Stimulated activated CD4-positive, alpha-beta T cell treated with anti-CD3 and anti-CD28 coated beads, Interleukin-4, amount 100 ng/mL, for 48 hours (primary cell): ENCODE results near the gene PHKG1.
"Not testable (repeated sequence)": the region's sequence is repeated elsewhere in the genome, so short reads cannot be mapped to it uniquely, and the experiment has no call there.

Experiments
- DNase-seq, 2 donors: peaks; one replicate each; pipeline ENCODE4 v3.0.0-alpha.2; 2020; ENCODE audit warnings: low read depth in 2 of 2

Gene PHKG1

GRCh38 chr7:56045758-56046157 is 47.0 kb downstream of the PHKG1 start:
- not testable (repeated sequence) for DNase-seq

- no peak for DNase-seq
Measured at GRCh38 chr7:56040730-56041129, 52.0 kb downstream of the PHKG1 start.

DNA sequence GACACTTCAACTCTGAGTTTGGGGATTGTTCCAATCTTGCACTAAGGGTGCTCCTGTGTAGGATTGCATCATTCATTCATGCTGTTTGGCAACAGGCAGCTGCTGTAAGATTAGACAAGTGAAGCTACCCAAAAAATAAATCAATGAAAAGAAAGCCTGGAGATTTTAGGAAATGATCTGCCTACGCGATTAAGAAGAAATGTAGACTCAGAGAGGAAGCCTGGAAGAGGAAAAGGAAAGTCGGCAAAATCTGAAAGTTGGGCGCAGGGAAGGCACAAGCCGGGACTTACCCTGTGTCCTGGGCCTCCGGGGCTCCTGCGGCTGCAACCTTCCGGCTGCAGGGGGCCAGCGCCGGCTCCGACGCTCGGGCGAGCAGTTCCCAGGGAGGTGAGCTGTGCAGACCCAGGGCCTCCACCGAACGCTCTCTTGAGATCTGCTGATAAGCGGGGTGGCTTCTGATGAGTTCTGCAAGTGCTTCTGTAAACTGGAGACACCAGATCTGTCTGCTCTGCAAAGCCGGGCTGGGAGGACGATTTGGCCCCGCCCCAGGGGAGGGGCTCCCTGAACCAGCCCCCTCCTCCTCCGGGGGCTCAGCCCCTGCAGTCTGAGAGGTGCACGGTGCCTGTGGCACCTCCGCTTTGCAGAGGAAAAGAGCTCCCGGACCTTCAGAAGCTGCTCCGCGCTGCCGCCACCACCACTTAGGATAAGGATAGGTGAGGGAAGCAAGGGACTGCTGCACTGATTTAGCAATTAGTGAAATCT is 58.9 kb downstream of the PHKG1 start:
- DNase-seq, result peak; percentile 51 to 55

- DNase-seq, result not testable (repeated sequence)
Measured at GRCh38 chr7:56032578-56032977, 60.2 kb downstream of the PHKG1 start.

DNA sequence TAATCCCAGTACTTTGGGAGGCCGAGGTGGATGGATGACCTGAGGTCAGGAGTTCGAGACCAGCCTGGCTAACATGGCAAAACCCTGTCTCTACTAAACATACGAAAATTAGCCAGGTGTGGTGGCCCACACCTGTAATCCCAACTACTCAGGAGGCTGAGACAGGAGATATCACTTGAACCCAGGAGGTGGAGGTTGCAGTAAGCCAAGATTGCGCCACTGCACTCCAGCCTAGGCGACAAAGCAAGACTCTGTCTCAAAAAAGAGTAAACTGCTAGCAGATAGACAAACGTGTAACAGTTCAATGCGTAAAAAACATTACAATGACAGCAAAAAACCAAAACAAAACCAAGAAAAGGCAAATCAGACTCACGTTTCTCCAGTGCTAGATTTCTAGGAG is 61.2 kb downstream of the PHKG1 start:
- DNase-seq, result not testable (repeated sequence)

- DNase-seq, result no peak
Measured at GRCh38 chr7:56030340-56030739, 62.4 kb downstream of the PHKG1 start.
